HepG2 (cell line): ENCODE results near the gene ACE2. TPM values are rescaled to one million over a fixed set of nuclear protein-coding genes. Genes with fewer than 3 reads are reported as not detected.

Source experiments
- ATAC-seq: fragments of 200-7000 bp; cut with Tn5 transposase; 3 replicates; pipeline ENCODE4 v1.9.1; 2020; ENCODE audit warnings: mild to moderate bottlenecking, moderate library complexity
- BruUV-seq: library from RNA; stranded (reverse); fragments of 400-500 nt; replicated peaks from 2 replicates; lab custom pipeline; 2021; lab: Mats Ljungman, UMichigan
- CTCF ChIA-PET: fragments of 300-600 bp; formaldehyde crosslinking; extraction: SDS; loops from one replicate; lab custom pipeline; 2021; ENCODE audit warnings: low total read pairs, inconsistent platforms, low intra/inter-chr PET ratio; lab: Yijun Ruan, JAX
- POLR2A ChIA-PET: fragments of 350-600 bp; sonication (Branson Sonifier 250); formaldehyde crosslinking; loops from one replicate; lab custom pipeline; 2020; ENCODE audit warnings: antibody characterized with exemption, inconsistent platforms; lab: Yijun Ruan, JAX
- DNase-seq: peaks from one replicate; pipeline ENCODE4 v3.0.0-alpha.2; 2015; ENCODE audit warnings: low spot score
- FAIRE-seq: peaks from 3 replicates; lab custom pipeline; 2011; peaks lifted over from hg19 to GRCh38; lab: Jason Lieb, UNC
- H2AFZ ChIP-seq: one replicate; pipeline ENCODE4 v1.6.1; 2011; ENCODE audit warnings: low read length, inconsistent platforms
- H3K27ac ChIP-seq: fragments of 300-600 bp; 3 replicates; pipeline ENCODE4 v1.8.0; 2011; ENCODE audit warnings: mixed run types, mild to moderate bottlenecking, mixed read lengths, low read length, inconsistent platforms; ENCODE audit not compliant: insufficient read depth; ENCODE audit errors: extremely low read length
- H3K27me3 ChIP-seq, 2 experiments: fragments of 200-600 bp in 1 of 2; 2 replicates in 1 of 2; 3 replicates in 1 of 2; pipeline versions ENCODE4 v1.6.0 to v1.8.0; 2011; ENCODE audit warnings: low read length in 2 of 2, mild to moderate bottlenecking in 2 of 2, moderate library complexity in 2 of 2, inconsistent platforms in 1 of 2; ENCODE audit not compliant: insufficient read depth in 2 of 2, control insufficient read depth in 1 of 2
- H3K36me3 ChIP-seq, 2 experiments: fragments of 200-600 bp in 1 of 2; replicated peaks in 1 of 2; 2 replicates in 1 of 2; 3 replicates in 1 of 2; pipeline versions ENCODE4 v1.5.1 to v1.8.0; 2011; ENCODE audit warnings: low read length in 2 of 2, inconsistent platforms in 1 of 2; ENCODE audit not compliant: insufficient read depth in 2 of 2, control insufficient read depth in 1 of 2
- H3K4me1 ChIP-seq: 2 replicates; pipeline ENCODE4 v1.5.1; 2012; ENCODE audit warnings: low read length, inconsistent platforms; ENCODE audit not compliant: insufficient read depth
- H3K4me2 ChIP-seq: 2 replicates; pipeline ENCODE4 v1.6.0; 2011; ENCODE audit warnings: low read depth, low read length, inconsistent platforms
- H3K4me3 ChIP-seq, 3 experiments: fragments of 200-600 bp in 1 of 3; sonication (generic), shearing (Covaris generic) in 1 of 3; replicated peaks in 1 of 3; 2 replicates each; pipeline ENCODE4 v1.5.1; 2011 to 2016; ENCODE audit warnings: low read length in 3 of 3, inconsistent platforms in 2 of 3, low read depth in 2 of 3, mild to moderate bottlenecking in 2 of 3, control low read depth in 1 of 3, mixed read lengths in 1 of 3; ENCODE audit not compliant: insufficient read depth in 1 of 3
- H3K79me2 ChIP-seq: one replicate; pipeline ENCODE4 v1.6.1; 2011; ENCODE audit warnings: low read length, inconsistent platforms; ENCODE audit not compliant: insufficient read depth
- H3K9ac ChIP-seq: 2 replicates; pipeline ENCODE4 v1.6.0; 2011; ENCODE audit warnings: mild to moderate bottlenecking, low read depth, low read length, inconsistent platforms; ENCODE audit not compliant: insufficient read depth
- H3K9me3 ChIP-seq: 2 replicates; pipeline ENCODE4 v1.5.1; 2012; ENCODE audit warnings: mild to moderate bottlenecking, low read length
- H4K20me1 ChIP-seq: 2 replicates; pipeline ENCODE4 v1.6.0; 2011; ENCODE audit warnings: inconsistent platforms, mild to moderate bottlenecking, low read length, moderate library complexity; ENCODE audit not compliant: insufficient read depth
- BCL6 ChIP-seq: IDR thresholded peaks from 2 replicates; pipeline ENCODE4 v1.6.1; 2016; ENCODE audit warnings: missing genetic modification reagents, missing compliant biosample characterization
- HNF4A ChIP-seq: sonication (generic); formaldehyde crosslinking; IDR thresholded peaks from 2 replicates; pipeline ENCODE4 v1.4.0; 2020; ENCODE audit warnings: missing genetic modification reagents
- HOXA3 ChIP-seq: sonication (generic); formaldehyde crosslinking; IDR thresholded peaks from 2 replicates; pipeline ENCODE4 v1.5.0; 2020; ENCODE audit warnings: missing genetic modification reagents
- MBNL3 ChIP-seq: fragments of 250-450 bp; sonication (Bioruptor Pico); conservative IDR thresholded peaks from 2 replicates; pipeline ENCODE4 v1.8.0; 2022; ENCODE audit warnings: mild to moderate bottlenecking, inconsistent platforms
- NFIC ChIP-seq: IDR thresholded peaks from 2 replicates; pipeline ENCODE4 v1.6.1; 2012; ENCODE audit warnings: mild to moderate bottlenecking, low read length, inconsistent platforms
- SMARCC2 ChIP-seq: fragments of 450-650 bp; IDR thresholded peaks from 2 replicates; pipeline ENCODE4 v1.6.1; 2017; ENCODE audit warnings: antibody characterized with exemption, mild to moderate bottlenecking
- THYN1 ChIP-seq: sonication (generic); formaldehyde crosslinking; IDR thresholded peaks from 2 replicates; pipeline ENCODE4 v1.8.1; 2023; ENCODE audit warnings: low read depth, mild to moderate bottlenecking, moderate library complexity, missing genetic modification reagents, borderline replicate concordance
- YEATS4 ChIP-seq: sonication (generic); formaldehyde crosslinking; IDR thresholded peaks from 2 replicates; pipeline ENCODE4 v1.4.0; 2020; ENCODE audit warnings: missing genetic modification reagents, borderline replicate concordance
- ZNF563 ChIP-seq: sonication (generic); formaldehyde crosslinking; IDR thresholded peaks from 2 replicates; pipeline ENCODE4 v1.8.0; 2022; ENCODE audit warnings: mild to moderate bottlenecking, moderate library complexity, missing genetic modification reagents
- ZNF569 ChIP-seq: sonication (generic); formaldehyde crosslinking; IDR thresholded peaks from 2 replicates; pipeline ENCODE4 v1.5.0; 2020; ENCODE audit warnings: mild to moderate bottlenecking, missing genetic modification reagents, moderate library complexity, borderline replicate concordance
- ZNF589 ChIP-seq: sonication (generic); formaldehyde crosslinking; conservative IDR thresholded peaks from 2 replicates; pipeline ENCODE4 v1.8.0; 2022; ENCODE audit warnings: mild to moderate bottlenecking, moderate library complexity, missing genetic modification reagents
- whole genome bisulfite sequencing: methylation state at CpG from one replicate; pipeline ENCODE4 v1.1.6; 2017; ENCODE audit warnings: low lambda C conversion rate; 5-methylcytosine and 5-hydroxymethylcytosine counted together
- in situ Hi-C: cut with HindIII; loops from 2 replicates; pipeline ENCODE4 v1.10.0; 2017; ENCODE audit warnings: low pct_unique_long_range_greater_than_20kb; ENCODE audit not compliant: extremely low pct_ligation_motif_present
- intact Hi-C: fragments of 100-400 bp; cut with micrococcal nuclease; formaldehyde crosslinking; loops from one replicate; pipeline ENCODE4 v1.10.0; 2022; ENCODE audit not compliant: unreplicated experiment
- polyA plus RNA-seq, 8 experiments: library from polyadenylated mRNA; depleted of rRNA in 3 of 8; stranded (reverse) in 7 of 8; unstranded in 1 of 8; fragments of >200 nt; fragmentation: Illumina TruSeq in 4 of 8; extraction: Trizol in 4 of 8; gene quantifications; 2 replicates each; pipeline versions ENCODE4 v1.2.1 to v1.2.3, GENCODE V29; 2011 to 2016; ENCODE audit warnings: low read depth in 4 of 8, missing spikeins in 1 of 8, mixed read lengths in 1 of 8; ENCODE audit not compliant: insufficient read depth in 1 of 8
- total RNA-seq, 5 experiments: library from RNA; depleted of rRNA; stranded (reverse); fragments of >200 nt; fragmentation: Illumina TruSeq; extraction: Trizol; gene quantifications; 2 replicates each; pipeline ENCODE4 v1.2.3, GENCODE V29; 2016; ENCODE audit warnings: low read depth in 1 of 5
- TF ChIP-seq, protein P1 (sequence below): sonication (generic); formaldehyde crosslinking; IDR thresholded peaks from 2 replicates; pipeline ENCODE4 v1.4.0; 2020; ENCODE audit warnings: missing genetic modification reagents, low read depth, mild to moderate bottlenecking, borderline replicate concordance
- TF ChIP-seq, protein P2 (sequence below): sonication (generic); formaldehyde crosslinking; IDR thresholded peaks from 2 replicates; pipeline ENCODE4 v1.5.0; 2020; ENCODE audit warnings: missing genetic modification reagents
- TF ChIP-seq, protein P3 (sequence below): sonication (generic); formaldehyde crosslinking; IDR thresholded peaks from 2 replicates; pipeline ENCODE4 v1.9.0; 2021; ENCODE audit warnings: missing genetic modification reagents, borderline replicate concordance
- TF ChIP-seq, protein P4 (sequence below): sonication (generic); formaldehyde crosslinking; IDR thresholded peaks from 2 replicates; pipeline ENCODE4 v1.5.1; 2020; ENCODE audit warnings: missing genetic modification reagents, mild to moderate bottlenecking, borderline replicate concordance
- TF ChIP-seq, protein P5 (sequence below): sonication (generic); formaldehyde crosslinking; IDR thresholded peaks from 2 replicates; pipeline ENCODE4 v1.8.0; 2022; ENCODE audit warnings: missing genetic modification reagents, low read depth, mild to moderate bottlenecking, borderline replicate concordance
- TF ChIP-seq, protein P6 (sequence below): sonication (generic); formaldehyde crosslinking; conservative IDR thresholded peaks from 2 replicates; pipeline ENCODE4 v1.8.0; 2022; ENCODE audit warnings: low read depth, missing genetic modification reagents

ACE2 gene
- total and polyA plus RNA-seq, 2 of the 13 experiments (the other 11 are each of a cell fraction or from before 2014, with no cell fraction given): 0.46 to 3.1 TPM

DNA sequence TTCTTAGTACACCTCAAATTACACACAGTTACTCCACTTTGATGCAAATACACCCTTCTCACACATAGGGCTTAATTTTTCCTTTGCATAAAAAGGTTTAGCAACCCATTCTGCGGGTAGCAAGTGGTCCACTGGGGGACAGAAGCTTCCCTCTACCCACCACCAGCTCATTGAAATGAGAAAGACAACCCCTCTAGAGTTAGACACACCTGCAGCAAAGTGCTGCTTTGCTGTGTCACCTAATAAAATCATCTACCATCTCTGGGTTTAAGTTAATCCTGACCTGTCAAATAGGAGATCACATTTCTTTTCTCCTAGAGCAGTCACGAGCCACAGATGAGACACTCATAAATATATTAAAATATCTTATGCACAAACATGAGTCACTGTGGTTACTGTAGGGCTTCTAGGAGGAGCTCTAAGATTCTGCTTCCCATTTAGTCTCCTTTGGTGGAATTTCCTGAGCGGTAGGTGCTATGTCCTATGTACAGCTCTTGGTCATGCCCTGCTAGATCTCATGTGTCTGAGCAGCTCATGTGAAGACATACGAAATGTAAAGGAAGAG lies 88.3 kb downstream of the ACE2 start:
- no peak overlapping the region for H3K9ac ChIP-seq
- no peaks in the 10 kb centered on the region for H3K9me3 ChIP-seq
- POLR2A ChIA-PET: no interaction called here
- H3K4me2 ChIP-seq: no peak overlapping the region
- H3K4me3 ChIP-seq: no peak overlapping the region
- no peaks in the 10 kb centered on the region for H3K79me2 ChIP-seq
- H2AFZ ChIP-seq: no peak overlapping the region
- WGBS: 6% methylated on average over 4 of the region's 4 CpGs
- in situ Hi-C loops (no loop called here), intact Hi-C loops (no loop called here)
- no peaks in the 10 kb centered on the region for H3K27me3 ChIP-seq
- no peak for FAIRE-seq
- BruUV-seq: no TSS peak
- ATAC-seq: no peak
- no peak overlapping the region for H3K27ac ChIP-seq
- no peaks in the 10 kb centered on the region for H3K4me1 ChIP-seq
- H4K20me1 ChIP-seq: no peaks in the 10 kb centered on the region
- no peaks in the 10 kb centered on the region for H3K36me3 ChIP-seq
- no peak for DNase-seq
- CTCF ChIA-PET: no interaction called here
- TF ChIP-seq SMARCC2 (no peak), ZNF589 (CRISPR knock-in tag) (no peak), ZNF563 (CRISPR knock-in tag) (no peak), BCL6 (CRISPR knock-in tag) (no peak), ZNF569 (CRISPR knock-in tag) (no peak), HNF4A (CRISPR knock-in tag) (no peak), MBNL3 (CRISPR knock-in tag) (no peak), NFIC (no peak), HOXA3 (CRISPR knock-in tag) (no peak), YEATS4 (CRISPR knock-in tag) (no peak), THYN1 (CRISPR knock-in tag) (no peak)
- TF ChIP-seq, protein P1, sequence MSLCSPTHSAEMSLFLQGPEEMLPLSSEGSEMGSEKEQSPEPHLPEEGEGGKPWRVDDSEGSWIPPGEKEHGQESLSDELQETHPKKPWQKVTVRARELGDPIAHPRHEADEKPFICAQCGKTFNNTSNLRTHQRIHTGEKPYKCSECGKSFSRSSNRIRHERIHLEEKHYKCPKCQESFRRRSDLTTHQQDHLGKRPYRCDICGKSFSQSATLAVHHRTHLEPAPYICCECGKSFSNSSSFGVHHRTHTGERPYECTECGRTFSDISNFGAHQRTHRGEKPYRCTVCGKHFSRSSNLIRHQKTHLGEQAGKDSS (CRISPR knock-in tag): no peak
- TF ChIP-seq, protein P2, sequence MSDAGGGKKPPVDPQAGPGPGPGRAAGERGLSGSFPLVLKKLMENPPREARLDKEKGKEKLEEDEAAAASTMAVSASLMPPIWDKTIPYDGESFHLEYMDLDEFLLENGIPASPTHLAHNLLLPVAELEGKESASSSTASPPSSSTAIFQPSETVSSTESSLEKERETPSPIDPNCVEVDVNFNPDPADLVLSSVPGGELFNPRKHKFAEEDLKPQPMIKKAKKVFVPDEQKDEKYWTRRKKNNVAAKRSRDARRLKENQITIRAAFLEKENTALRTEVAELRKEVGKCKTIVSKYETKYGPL (CRISPR knock-in tag): no peak
- TF ChIP-seq, protein P3, sequence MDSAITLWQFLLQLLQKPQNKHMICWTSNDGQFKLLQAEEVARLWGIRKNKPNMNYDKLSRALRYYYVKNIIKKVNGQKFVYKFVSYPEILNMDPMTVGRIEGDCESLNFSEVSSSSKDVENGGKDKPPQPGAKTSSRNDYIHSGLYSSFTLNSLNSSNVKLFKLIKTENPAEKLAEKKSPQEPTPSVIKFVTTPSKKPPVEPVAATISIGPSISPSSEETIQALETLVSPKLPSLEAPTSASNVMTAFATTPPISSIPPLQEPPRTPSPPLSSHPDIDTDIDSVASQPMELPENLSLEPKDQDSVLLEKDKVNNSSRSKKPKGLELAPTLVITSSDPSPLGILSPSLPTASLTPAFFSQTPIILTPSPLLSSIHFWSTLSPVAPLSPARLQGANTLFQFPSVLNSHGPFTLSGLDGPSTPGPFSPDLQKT (CRISPR knock-in tag): no peak
- TF ChIP-seq, protein P4, sequence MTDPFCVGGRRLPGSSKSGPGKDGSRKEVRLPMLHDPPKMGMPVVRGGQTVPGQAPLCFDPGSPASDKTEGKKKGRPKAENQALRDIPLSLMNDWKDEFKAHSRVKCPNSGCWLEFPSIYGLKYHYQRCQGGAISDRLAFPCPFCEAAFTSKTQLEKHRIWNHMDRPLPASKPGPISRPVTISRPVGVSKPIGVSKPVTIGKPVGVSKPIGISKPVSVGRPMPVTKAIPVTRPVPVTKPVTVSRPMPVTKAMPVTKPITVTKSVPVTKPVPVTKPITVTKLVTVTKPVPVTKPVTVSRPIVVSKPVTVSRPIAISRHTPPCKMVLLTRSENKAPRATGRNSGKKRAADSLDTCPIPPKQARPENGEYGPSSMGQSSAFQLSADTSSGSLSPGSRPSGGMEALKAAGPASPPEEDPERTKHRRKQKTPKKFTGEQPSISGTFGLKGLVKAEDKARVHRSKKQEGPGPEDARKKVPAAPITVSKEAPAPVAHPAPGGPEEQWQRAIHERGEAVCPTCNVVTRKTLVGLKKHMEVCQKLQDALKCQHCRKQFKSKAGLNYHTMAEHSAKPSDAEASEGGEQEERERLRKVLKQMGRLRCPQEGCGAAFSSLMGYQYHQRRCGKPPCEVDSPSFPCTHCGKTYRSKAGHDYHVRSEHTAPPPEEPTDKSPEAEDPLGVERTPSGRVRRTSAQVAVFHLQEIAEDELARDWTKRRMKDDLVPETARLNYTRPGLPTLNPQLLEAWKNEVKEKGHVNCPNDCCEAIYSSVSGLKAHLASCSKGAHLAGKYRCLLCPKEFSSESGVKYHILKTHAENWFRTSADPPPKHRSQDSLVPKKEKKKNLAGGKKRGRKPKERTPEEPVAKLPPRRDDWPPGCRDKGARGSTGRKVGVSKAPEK (CRISPR knock-in tag): no peak
- TF ChIP-seq, protein P5, sequence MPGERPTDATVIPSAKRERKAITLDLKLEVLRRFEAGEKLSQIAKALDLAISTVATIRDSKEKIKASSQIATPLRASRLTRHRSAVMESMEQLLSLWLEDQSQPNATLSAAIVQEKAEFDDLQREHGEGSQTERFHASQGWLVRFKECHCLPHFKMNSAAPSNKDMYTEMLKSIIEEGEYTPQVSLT (CRISPR knock-in tag): no peak
- TF ChIP-seq, protein P6, sequence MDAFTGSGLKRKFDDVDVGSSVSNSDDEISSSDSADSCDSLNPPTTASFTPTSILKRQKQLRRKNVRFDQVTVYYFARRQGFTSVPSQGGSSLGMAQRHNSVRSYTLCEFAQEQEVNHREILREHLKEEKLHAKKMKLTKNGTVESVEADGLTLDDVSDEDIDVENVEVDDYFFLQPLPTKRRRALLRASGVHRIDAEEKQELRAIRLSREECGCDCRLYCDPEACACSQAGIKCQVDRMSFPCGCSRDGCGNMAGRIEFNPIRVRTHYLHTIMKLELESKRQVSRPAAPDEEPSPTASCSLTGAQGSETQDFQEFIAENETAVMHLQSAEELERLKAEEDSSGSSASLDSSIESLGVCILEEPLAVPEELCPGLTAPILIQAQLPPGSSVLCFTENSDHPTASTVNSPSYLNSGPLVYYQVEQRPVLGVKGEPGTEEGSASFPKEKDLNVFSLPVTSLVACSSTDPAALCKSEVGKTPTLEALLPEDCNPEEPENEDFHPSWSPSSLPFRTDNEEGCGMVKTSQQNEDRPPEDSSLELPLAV (CRISPR knock-in tag): no peak
